AG09309 (cell line): Measurements from ENCODE around the gene OAS2.

Experiments
- DNase-seq: peaks from one replicate; pipeline ENCODE4 v3.0.0-alpha.2; 2010; ENCODE audit warnings: low read depth
- H3K4me3 ChIP-seq: 2 replicates; pipeline ENCODE4 v1.5.1; 2011; ENCODE audit warnings: mild to moderate bottlenecking, low read depth, low read length, moderate library complexity; ENCODE audit not compliant: control insufficient read depth
- TF ChIP-seq, protein P1 (sequence below): IDR thresholded peaks from 2 replicates; pipeline ENCODE4 v1.5.1; 2011; ENCODE audit warnings: mild to moderate bottlenecking, low read depth, low read length, inconsistent platforms; ENCODE audit not compliant: insufficient read depth, control insufficient read depth; ENCODE audit errors: missing control alignments

Gene OAS2

DNA sequence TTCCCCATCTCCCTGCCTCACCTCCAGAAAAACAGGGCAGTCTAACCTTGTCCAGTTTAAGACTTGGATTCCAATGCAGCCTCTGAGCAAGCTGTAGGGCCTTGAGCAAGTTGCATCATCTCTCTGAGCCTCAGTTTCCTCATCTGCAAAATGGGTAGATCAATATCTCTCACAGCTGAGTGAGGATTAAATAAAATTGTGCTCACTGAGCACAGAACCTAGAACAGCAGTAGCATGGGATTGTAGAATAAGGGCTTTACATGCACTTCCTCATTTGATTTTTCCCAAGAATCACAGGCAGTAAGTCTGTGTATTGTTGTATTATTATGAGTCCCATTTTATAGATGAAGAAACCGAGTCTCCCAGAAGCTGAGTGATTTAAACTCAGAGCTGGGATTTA lies 80.2 kb downstream of the OAS2 start:
- no peak overlapping the region for H3K4me3 ChIP-seq
- TF ChIP-seq, protein P1, sequence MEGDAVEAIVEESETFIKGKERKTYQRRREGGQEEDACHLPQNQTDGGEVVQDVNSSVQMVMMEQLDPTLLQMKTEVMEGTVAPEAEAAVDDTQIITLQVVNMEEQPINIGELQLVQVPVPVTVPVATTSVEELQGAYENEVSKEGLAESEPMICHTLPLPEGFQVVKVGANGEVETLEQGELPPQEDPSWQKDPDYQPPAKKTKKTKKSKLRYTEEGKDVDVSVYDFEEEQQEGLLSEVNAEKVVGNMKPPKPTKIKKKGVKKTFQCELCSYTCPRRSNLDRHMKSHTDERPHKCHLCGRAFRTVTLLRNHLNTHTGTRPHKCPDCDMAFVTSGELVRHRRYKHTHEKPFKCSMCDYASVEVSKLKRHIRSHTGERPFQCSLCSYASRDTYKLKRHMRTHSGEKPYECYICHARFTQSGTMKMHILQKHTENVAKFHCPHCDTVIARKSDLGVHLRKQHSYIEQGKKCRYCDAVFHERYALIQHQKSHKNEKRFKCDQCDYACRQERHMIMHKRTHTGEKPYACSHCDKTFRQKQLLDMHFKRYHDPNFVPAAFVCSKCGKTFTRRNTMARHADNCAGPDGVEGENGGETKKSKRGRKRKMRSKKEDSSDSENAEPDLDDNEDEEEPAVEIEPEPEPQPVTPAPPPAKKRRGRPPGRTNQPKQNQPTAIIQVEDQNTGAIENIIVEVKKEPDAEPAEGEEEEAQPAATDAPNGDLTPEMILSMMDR = no peak
- DNase-seq = no peak

DNA sequence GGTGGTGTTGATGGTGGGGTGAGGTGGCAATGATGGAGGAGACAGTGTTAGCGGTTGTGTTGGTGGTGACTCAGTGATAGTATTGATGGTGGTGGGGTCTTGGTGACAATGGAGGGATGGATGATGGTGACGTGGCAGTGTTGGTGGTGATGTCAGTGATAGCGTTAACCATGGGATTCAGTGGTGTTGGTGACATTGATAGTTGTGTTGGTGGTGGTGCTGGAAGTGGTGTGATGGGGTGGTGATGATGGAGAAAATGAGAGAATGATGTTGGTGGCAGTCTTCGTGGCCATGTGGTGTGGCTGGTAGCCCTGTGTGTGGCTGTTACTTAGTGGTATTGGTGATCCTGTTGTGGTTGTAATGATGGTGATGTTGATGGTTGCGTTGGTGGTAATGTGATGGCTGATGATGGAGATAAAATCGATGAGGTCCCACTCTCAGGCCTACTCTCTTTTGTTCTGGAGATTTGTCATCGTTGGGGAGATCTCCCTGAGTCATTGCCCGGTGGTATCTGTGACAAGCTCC lies 80.8 kb downstream of the OAS2 start:
- TF ChIP-seq, protein P1 = no peak
- DNase-seq = no peak
- no peak overlapping the region for H3K4me3 ChIP-seq

DNA sequence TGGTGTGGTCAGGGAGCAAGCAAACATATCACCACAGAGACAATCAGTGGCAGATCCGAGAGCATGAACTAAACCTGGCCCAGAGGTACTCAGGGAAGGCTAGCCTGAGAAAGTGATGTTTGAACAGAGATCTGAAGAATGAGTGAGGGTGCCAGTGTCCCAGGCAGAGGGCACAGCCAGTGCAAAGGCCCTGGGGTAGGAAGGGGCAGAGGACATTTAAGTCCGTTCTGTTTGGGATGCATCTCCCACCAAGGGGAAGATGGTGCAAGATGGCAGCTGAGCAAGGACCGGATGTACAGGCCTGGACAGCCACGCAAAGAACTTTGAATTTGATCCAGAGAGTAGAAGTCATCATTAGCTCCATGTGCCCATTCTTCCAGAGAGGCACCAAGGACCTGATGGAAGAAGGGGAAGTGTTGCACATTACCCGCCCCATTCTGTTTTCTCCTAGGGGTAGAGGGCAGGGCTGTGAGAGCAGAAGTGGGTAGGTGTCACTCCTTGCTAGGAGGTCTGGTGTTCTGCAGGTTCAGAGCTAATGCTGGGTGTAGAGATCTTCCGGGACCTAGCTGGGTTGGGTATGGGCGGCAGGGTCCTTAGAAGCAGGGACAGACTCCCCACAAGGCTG lies 82.1 kb downstream of the OAS2 start:
- TF ChIP-seq, protein P1 = no peak
- DNase-seq = no peak

DNA sequence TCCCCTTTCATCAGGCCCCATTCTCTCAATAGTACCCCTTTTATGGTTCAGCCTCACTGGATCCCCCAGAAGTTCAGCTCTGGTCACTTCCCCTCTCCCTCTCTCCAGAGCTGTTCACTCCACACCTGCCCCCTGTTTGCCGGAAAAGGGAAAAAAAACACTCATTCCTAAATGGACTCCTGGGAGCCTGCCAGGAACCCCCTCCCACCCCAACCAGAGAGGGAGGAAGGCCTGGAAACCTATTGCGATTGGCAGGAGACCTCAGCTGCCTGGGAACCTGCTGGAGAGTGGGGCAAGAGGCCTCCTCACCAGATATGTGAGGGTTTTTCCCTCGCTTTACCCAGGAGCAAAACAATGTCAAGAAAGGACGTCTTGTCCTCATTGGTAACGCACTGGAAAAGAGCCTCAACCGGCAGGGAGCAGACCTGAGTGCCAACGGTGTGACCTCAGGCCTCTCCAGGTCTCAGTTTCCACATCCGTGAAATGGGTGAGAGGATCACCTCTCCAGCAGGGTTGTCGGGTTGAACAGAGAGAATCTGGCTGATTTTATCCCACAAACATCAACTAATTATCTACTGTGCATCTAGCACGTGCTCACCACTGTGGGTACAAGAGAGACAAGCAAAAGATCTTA lies 82.9 kb downstream of the OAS2 start:
- TF ChIP-seq, protein P1 = no peak
- no peak overlapping the region for H3K4me3 ChIP-seq
- DNase-seq = no peak

More for the DNA sequence above, 82.1 kb downstream of the OAS2 start:
- H3K4me3 ChIP-seq = no peak overlapping the region
